Posterior cingulate gyrus (tissue), 11 donors: ENCODE results near the gene LCLAT1.

ENCODE experiments used
- DNase-seq, 10 donors: peaks; one replicate each; pipeline versions ENCODE4 v3.0.0 to v3.0.0-alpha.2; 2020 to 2021; ENCODE audit warnings: mixed read lengths in 3 of 10
- intact Hi-C: fragments of 100-400 bp; cut with DNase I; formaldehyde crosslinking; loops from one replicate; pipeline ENCODE4 v1.15.1; 2023

The LCLAT1 gene

DNA sequence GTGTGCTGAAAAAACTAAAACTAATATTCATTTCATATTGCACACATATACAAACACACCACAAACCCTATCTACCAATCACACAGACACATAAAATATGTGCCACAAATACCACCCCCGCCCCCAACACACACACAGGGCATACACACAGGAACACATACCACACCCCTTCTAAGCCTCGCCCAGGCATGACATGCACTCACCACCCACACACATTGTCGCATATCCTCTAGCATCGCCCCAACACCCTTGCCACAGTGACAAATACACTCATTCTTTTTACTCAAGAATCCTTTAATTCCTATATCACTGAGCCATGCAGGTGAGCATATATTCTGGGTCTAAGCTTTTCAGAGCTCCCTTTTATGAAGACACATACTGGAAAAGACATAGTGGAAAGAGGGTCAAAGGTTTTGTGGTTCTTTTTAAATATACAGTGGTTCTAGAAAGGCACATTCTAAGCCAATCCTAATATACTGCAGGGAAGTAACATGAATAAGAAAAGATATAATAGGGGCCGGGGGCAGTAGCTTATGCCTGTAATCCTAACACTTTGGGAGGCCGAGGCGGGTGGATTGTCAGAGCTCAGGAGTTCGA lies 24.5 kb upstream of the LCLAT1 start:
- intact Hi-C loops = no loop called here
- no peak for DNase-seq

- intact Hi-C loops = no loop called here
- DNase-seq = no peak
These were observed 22.8 kb upstream of the LCLAT1 start for GRCh38 chr2:30424231-30424630.

- intact Hi-C loops = no loop called here
- DNase-seq = peak in 4 of 10 donors; percentile 41 to 86 (median 62)
These were observed 21.7 kb upstream of the LCLAT1 start for GRCh38 chr2:30425326-30425725.

- intact Hi-C loops = no loop called here
- DNase-seq = no peak
These were observed 19.3 kb upstream of the LCLAT1 start for GRCh38 chr2:30427606-30428347.

GRCh38 chr2:30428348-30428662 lies 18.7 kb upstream of the LCLAT1 start:
- intact Hi-C loops = no loop called here
- no peak for DNase-seq

- DNase-seq = no peak
- intact Hi-C loops = no loop called here
These were observed 18.1 kb upstream of the LCLAT1 start for GRCh38 chr2:30428827-30429461.

DNA sequence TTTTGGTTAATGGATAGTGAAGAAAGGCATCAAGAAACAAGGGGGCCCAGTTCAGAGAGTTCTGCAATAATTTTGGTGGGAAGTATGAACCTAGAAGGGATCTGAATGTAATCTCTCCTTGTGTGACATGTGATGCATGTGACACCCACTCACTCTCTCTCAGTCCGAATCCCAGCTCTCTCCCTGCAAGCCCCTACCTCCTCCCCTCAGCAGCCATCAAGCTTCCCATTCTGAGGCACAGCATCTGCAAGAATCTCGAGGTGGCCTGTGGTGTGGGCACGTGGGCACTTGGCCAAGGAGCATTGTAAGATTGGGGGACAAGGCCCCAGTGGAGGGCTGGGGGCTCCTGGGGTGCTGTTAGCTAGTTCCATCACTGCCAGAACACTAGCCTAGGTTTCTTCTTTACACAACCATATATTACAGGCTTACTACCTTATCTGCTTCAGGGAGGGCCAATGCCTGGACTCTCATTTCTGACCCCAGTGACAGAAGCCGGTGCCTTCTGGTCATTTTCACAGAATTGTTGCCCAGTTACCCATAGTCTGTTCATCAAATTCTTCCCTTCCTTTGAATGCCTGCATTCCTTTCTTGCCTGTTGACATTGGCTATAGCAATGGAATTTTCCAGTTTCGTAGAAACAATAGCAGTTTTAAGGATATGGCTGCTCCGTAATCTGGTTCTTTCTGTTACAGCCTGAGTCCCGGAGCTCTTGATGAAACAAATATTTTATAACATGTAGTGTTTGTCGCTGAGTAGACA lies 13.3 kb upstream of the LCLAT1 start:
- no peak for DNase-seq
- intact Hi-C loops = no loop called here

GRCh38 chr2:30434708-30435107 lies 12.3 kb upstream of the LCLAT1 start:
- DNase-seq = no peak
- intact Hi-C loops = no loop called here

- no peak for DNase-seq
- intact Hi-C loops = no loop called here
These were observed 10.1 kb upstream of the LCLAT1 start for GRCh38 chr2:30436859-30437435.

GRCh38 chr2:30437809-30438548 lies 9.1 kb upstream of the LCLAT1 start:
- intact Hi-C loops = no loop called here
- no peak for DNase-seq

DNA sequence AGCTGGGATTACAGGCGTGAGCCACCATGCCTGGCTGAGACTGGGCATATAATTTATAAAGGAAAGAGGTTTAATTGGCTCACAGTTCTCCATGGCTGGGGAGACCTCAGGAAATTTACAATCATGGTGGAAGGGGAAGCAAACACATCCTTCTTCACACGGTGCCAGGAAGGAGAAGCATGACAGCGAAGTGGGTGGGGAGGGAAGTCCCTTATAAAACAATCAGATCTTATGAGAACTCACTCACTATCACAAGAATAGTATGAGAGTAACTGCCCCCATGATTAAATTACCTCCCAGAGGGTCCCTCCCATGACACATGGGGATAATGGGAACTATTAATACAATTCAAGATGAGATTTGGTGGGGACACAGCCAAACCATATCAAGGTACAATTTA lies 7.8 kb upstream of the LCLAT1 start:
- DNase-seq = no peak
- intact Hi-C loops = no loop called here

- DNase-seq = no peak
- intact Hi-C loops = no loop called here
These were observed 7.2 kb upstream of the LCLAT1 start for GRCh38 chr2:30439879-30440278.

DNA sequence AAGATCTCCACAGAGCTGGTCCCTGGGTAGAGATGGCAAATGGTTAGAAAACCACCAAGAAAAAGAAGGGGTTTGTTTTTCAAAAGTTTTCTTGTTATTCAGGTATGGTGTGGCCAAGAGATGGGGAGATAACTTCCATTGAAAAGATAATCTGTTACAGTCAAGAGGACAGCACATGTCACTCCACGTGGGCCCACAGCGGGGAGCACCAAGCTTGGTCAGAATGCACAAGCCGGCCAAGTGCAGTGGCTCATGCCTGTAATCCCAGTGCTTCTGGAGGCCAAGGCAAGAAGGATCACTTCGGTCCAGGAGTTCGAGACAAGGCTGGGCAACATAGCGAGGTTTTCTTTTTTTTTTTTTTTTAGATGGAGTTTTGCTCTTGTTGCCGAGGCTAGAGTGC lies 6.0 kb upstream of the LCLAT1 start:
- no peak for DNase-seq
- intact Hi-C loops = no loop called here

GRCh38 chr2:30443081-30443480 lies 4.0 kb upstream of the LCLAT1 start:
- DNase-seq = no peak
- intact Hi-C loops = no loop called here

DNA sequence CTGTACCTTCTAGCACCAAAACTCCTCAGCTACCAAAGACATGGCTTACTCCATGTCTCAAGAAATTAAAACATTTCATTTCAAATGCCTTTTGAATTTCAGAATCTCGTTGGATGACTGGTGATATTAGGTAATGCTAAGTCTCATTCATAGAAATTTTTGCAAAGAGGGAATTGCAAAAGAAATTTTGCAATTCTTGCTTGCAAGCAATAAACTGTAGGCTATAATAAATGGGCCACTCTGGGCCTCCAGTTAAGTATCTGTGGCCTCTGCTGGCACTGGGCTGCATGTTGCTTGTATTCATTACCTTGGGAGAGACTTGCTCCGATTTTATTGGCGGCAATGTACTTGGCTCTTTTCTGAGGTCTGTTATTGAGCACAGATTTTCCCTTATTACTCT lies 2.8 kb upstream of the LCLAT1 start:
- DNase-seq = no peak
- intact Hi-C loops = no loop called here

GRCh38 chr2:30445266-30445821 lies 1.7 kb upstream of the LCLAT1 start:
- no peak for DNase-seq
- intact Hi-C loops = no loop called here

DNA sequence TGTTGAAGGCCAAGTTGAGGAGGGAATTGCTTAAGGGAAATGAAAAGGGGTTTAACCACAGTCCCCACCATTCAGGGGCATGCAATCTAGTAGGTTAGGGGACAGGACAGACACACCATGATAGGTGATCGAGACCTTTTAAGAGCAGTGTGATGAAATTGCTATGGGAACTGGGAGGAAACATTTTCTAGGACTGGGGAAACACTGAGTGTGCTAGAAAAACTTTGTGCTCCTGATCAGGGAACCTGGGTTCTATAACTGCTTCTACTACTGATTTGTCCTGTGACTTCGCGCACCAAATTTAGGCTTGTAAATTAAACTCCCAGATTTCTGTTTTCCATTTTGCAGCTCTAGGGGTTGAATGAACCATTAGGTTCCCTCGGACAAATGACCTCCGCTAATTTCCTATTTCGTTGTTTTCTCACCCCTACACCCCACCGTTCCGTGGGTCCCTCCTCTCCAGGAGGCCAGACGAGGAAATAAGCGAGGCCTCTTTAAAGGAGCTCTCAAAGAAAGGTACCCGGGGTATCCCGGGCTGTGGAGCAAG lies 371 bp upstream of the LCLAT1 start:
- intact Hi-C loops = no loop called here
- no peak for DNase-seq

- no peak for DNase-seq
- intact Hi-C loops = no loop called here
These were observed 1.3 kb downstream of the LCLAT1 start for GRCh38 chr2:30448308-30448707.

DNA sequence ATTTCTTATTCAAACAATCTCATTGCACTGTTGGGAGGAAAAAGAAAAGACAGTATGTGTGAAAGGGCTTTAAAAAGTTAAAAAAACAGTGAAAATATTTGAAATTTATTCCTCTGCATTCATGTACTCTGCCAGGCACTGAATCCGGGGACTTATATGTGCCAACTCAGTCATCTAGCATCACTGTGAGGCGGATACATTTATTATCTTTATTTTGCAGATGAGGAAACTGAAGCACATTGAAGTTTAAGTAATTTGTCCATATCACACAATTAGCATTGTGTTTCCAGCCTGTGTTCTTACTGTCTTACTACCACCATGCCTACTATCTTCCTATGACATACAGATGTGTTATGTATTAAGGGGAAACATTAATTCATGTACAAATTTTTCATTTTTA lies 1.8 kb downstream of the LCLAT1 start:
- no peak for DNase-seq
- intact Hi-C loops = no loop called here

DNA sequence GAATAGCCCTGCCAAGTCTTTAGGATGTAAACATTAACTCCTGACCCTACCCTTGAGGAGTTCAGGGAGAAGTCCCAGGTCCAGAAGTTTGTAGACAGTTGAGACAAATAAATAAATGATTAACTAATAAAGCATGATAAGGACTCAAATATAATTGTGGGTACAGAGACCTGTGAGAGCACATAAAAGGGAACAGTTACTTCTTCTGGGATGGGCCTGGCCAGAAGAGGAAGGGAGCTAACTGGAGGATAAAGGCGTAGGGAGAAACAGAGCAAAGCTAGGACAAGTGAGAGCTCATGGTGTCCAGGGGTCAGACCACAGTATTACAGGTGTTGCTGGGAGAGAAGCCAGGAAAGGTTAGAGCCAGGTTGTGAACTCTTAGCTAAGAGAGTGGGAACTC lies 3.0 kb downstream of the LCLAT1 start:
- intact Hi-C loops = no loop called here
- DNase-seq = no peak
